K562 (cell line): ENCODE data around the gene KCNK1. TPM values are rescaled to one million over a fixed set of nuclear protein-coding genes. Genes with fewer than 3 reads are reported as not detected.
A peak's percentile ranks its signal among the peaks of the same experiment; 100 is the strongest.

ENCODE experiments used
- ARID1B ChIP-seq: fragments of 450-650 bp; IDR thresholded peaks from 2 replicates; pipeline ENCODE4 v1.6.1; 2016; ENCODE audit warnings: antibody characterized with exemption, mild to moderate bottlenecking, inconsistent platforms
- CC2D1A ChIP-seq: fragments of 450-650 bp; IDR thresholded peaks from 2 replicates; pipeline ENCODE4 v1.6.1; 2017; ENCODE audit warnings: mild to moderate bottlenecking
- CEBPB ChIP-seq: fragments of 450-650 bp; IDR thresholded peaks from 2 replicates; pipeline ENCODE4 v1.6.1; 2016; ENCODE audit warnings: missing genetic modification characterization, missing compliant biosample characterization
- CHD4 ChIP-seq: fragments of 200-600 bp; sonication (generic); IDR thresholded peaks from 3 replicates; pipeline ENCODE4 v1.6.1; 2012; ENCODE audit warnings: low read depth, mild to moderate bottlenecking, mixed read lengths, low read length, inconsistent platforms; ENCODE audit not compliant: insufficient read depth, insufficient replicate concordance, poor library complexity, severe bottlenecking
- FOXA1 ChIP-seq: fragments of 450-650 bp; IDR thresholded peaks from 2 replicates; pipeline ENCODE4 v1.6.1; 2016; ENCODE audit warnings: mild to moderate bottlenecking, borderline replicate concordance
- HCFC1 ChIP-seq: IDR thresholded peaks from 2 replicates; pipeline ENCODE4 v1.6.1; 2012; ENCODE audit warnings: low read depth, low read length, improper control_type of control experiment
- HDAC1 ChIP-seq, 2 experiments: fragments of 450-650 bp; IDR thresholded peaks; 2 replicates each; pipeline ENCODE4 v1.6.1; 2016 to 2017; ENCODE audit warnings: inconsistent platforms in 1 of 2, mild to moderate bottlenecking in 1 of 2, moderate library complexity in 1 of 2
- HDAC2 ChIP-seq: fragments of 450-650 bp; IDR thresholded peaks from 2 replicates; pipeline ENCODE4 v1.6.1; 2016; ENCODE audit warnings: mild to moderate bottlenecking
- HEY1 ChIP-seq: fragments of 250-450 bp; sonication (Bioruptor Pico); IDR thresholded peaks from 2 replicates; pipeline ENCODE4 v1.5.0; 2020; ENCODE audit warnings: mild to moderate bottlenecking, moderate library complexity, borderline replicate concordance
- HMG20B ChIP-seq: fragments of 250-450 bp; sonication (Bioruptor Pico); IDR thresholded peaks from 2 replicates; pipeline ENCODE4 v1.5.0; 2021; ENCODE audit warnings: mild to moderate bottlenecking
- NR4A1 ChIP-seq, 2 experiments: fragments of 250-450 bp in 1 of 2; fragments of 450-650 bp in 1 of 2; sonication (Bioruptor Pico) in 1 of 2; IDR thresholded peaks; 2 replicates each; pipeline versions ENCODE4 v1.4.0 to v1.6.1; 2016 to 2020; ENCODE audit warnings: mild to moderate bottlenecking in 2 of 2, missing compliant biosample characterization in 1 of 2, missing genetic modification characterization in 1 of 2, moderate library complexity in 1 of 2
- PHB ChIP-seq: fragments of 250-450 bp; sonication (Bioruptor Pico); IDR thresholded peaks from 2 replicates; pipeline ENCODE4 v1.5.0; 2021
- PRMT5 ChIP-seq: sonication (generic); formaldehyde crosslinking; IDR thresholded peaks from 2 replicates; pipeline ENCODE4 v1.5.0; 2020; ENCODE audit warnings: missing genetic modification reagents
- RAD51 ChIP-seq: fragments of 450-650 bp; IDR thresholded peaks from 2 replicates; pipeline ENCODE4 v1.7.1; 2016; ENCODE audit warnings: low read depth, mild to moderate bottlenecking, borderline replicate concordance
- SMARCE1 ChIP-seq: fragments of 450-650 bp; IDR thresholded peaks from 2 replicates; pipeline ENCODE4 v1.7.1; 2016; ENCODE audit warnings: mild to moderate bottlenecking
- TCF7 ChIP-seq: sonication (generic); IDR thresholded peaks from 2 replicates; pipeline ENCODE4 v1.6.1; 2016; ENCODE audit warnings: antibody characterized with exemption, borderline replicate concordance
- ZC3H4 ChIP-seq: sonication (generic); formaldehyde crosslinking; IDR thresholded peaks from 2 replicates; pipeline ENCODE4 v1.9.0; 2021; ENCODE audit warnings: missing genetic modification reagents, borderline replicate concordance
- ZNF133 ChIP-seq: fragments of 250-450 bp; sonication (Bioruptor Pico); IDR thresholded peaks from 2 replicates; pipeline ENCODE4 v1.4.0; 2020; ENCODE audit warnings: mild to moderate bottlenecking
- ZNF384 ChIP-seq: IDR thresholded peaks from 2 replicates; pipeline ENCODE4 v1.6.1; 2012; ENCODE audit warnings: low read depth, low read length, improper control_type of control experiment
- ZNF445 ChIP-seq: fragments of 250-450 bp; sonication (Bioruptor Pico); IDR thresholded peaks from 2 replicates; pipeline ENCODE4 v1.4.0; 2020; ENCODE audit warnings: low read depth, mild to moderate bottlenecking, moderate library complexity
- polyA plus RNA-seq, 8 experiments: library from polyadenylated mRNA; depleted of rRNA in 4 of 8; stranded (reverse) in 5 of 8; unstranded in 3 of 8; fragments of >200 nt; fragmentation: Nextera tagmentation in 2 of 8; fragmentation: Illumina TruSeq in 1 of 8; extraction: Ambion mirVana in 2 of 8; extraction: Trizol in 1 of 8; gene quantifications; 2 replicates each; pipeline versions ENCODE4 v1.2.1 to v1.2.3, GENCODE V29; 2011 to 2014; ENCODE audit warnings: inconsistent platforms in 1 of 8, missing spikeins in 1 of 8
- total RNA-seq, 7 experiments: library from RNA; depleted of rRNA in 6 of 7; stranded (reverse); fragments of >200 nt in 6 of 7; fragmentation: Illumina TruSeq in 2 of 7; extraction: Trizol in 2 of 7; gene quantifications; 2 replicates each; pipeline versions ENCODE4 v1.2.1 to v1.2.3, GENCODE V29; 2011 to 2021; ENCODE audit warnings: low replicate concordance in 1 of 7
- TF ChIP-seq, protein P1 (sequence below), 2 experiments: fragments of 450-650 bp; IDR thresholded peaks; 2 replicates each; pipeline ENCODE4 v1.6.1; 2018; ENCODE audit warnings: mild to moderate bottlenecking in 2 of 2, low read depth in 1 of 2; ENCODE audit not compliant: partially characterized antibody in 2 of 2
- TF ChIP-seq, protein P2 (sequence below): fragments of 450-650 bp; formaldehyde crosslinking; IDR thresholded peaks from 2 replicates; pipeline ENCODE4 v1.4.0; 2022; ENCODE audit warnings: missing genetic modification characterization
- TF ChIP-seq, protein P3 (sequence below): sonication (generic); formaldehyde crosslinking; IDR thresholded peaks from 2 replicates; pipeline ENCODE4 v1.8.1; 2022; ENCODE audit warnings: missing genetic modification reagents

The KCNK1 gene
- total and polyA plus RNA-seq, 9 of the 15 experiments (the other 6 are each of a cell fraction or from before 2014, with no cell fraction given) = 3.1 to 22.7 (median 6.0) TPM

DNA sequence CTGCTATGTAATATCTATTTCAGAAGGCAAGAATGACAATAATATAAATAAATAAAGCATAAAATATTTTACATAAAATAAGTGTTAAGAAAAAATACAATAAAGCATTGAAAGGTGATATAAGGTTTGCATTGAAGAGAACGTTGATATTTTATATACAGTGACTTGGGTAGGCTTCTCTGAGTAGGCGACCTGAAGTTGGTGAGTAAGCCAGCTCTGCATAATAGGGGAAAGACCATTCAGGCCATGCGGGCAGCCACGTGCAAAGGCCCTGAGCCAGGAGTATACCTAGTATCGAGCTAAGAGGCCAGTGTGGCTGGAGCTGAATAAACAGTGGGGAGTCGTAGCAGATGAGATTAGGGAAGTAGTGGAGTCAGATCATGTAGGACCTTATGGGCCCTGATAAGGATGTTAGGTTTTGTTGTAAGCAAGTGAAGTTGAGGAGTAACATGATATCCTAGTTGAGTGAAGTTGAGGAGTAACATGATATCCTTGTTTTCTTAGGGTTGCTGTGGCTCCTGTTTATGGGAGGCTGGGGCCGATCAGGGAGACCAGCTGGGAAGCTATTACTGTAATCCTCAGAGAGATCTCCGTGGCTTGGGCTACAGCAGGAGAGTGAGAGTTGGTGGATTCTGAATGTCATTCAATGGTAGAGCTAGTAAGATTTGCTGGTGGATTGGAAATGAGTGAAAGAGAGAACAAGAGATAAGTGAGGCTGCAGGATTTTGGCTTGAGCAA lies 22.0 kb downstream of the KCNK1 start (continued):
- TF ChIP-seq, protein P1, sequence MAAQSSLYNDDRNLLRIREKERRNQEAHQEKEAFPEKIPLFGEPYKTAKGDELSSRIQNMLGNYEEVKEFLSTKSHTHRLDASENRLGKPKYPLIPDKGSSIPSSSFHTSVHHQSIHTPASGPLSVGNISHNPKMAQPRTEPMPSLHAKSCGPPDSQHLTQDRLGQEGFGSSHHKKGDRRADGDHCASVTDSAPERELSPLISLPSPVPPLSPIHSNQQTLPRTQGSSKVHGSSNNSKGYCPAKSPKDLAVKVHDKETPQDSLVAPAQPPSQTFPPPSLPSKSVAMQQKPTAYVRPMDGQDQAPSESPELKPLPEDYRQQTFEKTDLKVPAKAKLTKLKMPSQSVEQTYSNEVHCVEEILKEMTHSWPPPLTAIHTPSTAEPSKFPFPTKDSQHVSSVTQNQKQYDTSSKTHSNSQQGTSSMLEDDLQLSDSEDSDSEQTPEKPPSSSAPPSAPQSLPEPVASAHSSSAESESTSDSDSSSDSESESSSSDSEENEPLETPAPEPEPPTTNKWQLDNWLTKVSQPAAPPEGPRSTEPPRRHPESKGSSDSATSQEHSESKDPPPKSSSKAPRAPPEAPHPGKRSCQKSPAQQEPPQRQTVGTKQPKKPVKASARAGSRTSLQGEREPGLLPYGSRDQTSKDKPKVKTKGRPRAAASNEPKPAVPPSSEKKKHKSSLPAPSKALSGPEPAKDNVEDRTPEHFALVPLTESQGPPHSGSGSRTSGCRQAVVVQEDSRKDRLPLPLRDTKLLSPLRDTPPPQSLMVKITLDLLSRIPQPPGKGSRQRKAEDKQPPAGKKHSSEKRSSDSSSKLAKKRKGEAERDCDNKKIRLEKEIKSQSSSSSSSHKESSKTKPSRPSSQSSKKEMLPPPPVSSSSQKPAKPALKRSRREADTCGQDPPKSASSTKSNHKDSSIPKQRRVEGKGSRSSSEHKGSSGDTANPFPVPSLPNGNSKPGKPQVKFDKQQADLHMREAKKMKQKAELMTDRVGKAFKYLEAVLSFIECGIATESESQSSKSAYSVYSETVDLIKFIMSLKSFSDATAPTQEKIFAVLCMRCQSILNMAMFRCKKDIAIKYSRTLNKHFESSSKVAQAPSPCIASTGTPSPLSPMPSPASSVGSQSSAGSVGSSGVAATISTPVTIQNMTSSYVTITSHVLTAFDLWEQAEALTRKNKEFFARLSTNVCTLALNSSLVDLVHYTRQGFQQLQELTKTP (IDR thresholded peaks at IDR 0.05; ENCODE audit: low read depth in 1 of 2, partially characterized antibody in 2 of 2) = peak; percentile 83 to 94
- TF ChIP-seq NR4A1 (CRISPR knock-in tag; IDR thresholded peaks at IDR 0.05) (no peak), NR4A1 (tag; IDR thresholded peaks at IDR 0.05) (peak; percentile 85), ZNF133 (CRISPR knock-in tag) (no peak), ZNF384 (peak; percentile 22; the same call in 1 of the 2 replicates), HDAC1 (IDR thresholded peaks at IDR 0.05) (peak; percentile 78 to 99; a peak in 3 of 4 replicates), HCFC1 (0 out of 2 replicates have a peak, but pooled peaks have one; percentile 20), RAD51 (peak; percentile 61; the same call in 1 of the 2 replicates), HEY1 (CRISPR knock-in tag) (peak; percentile 70; the same call in 1 of the 2 replicates), ZC3H4 (CRISPR knock-in tag) (no peak), CC2D1A (peak; percentile 98), FOXA1 (peak; percentile 94), HDAC2 (peak; percentile 98), SMARCE1 (peak; percentile 99), PRMT5 (no peak), TCF7 (peak; percentile 32; the same call in 1 of the 2 replicates), HMG20B (CRISPR knock-in tag) (no peak), CEBPB (tag) (peak; percentile 88), ZNF445 (CRISPR knock-in tag) (no peak), PHB (CRISPR knock-in tag) (no peak), CHD4 (no peak), ARID1B (peak; percentile 99)
- TF ChIP-seq, protein P2, sequence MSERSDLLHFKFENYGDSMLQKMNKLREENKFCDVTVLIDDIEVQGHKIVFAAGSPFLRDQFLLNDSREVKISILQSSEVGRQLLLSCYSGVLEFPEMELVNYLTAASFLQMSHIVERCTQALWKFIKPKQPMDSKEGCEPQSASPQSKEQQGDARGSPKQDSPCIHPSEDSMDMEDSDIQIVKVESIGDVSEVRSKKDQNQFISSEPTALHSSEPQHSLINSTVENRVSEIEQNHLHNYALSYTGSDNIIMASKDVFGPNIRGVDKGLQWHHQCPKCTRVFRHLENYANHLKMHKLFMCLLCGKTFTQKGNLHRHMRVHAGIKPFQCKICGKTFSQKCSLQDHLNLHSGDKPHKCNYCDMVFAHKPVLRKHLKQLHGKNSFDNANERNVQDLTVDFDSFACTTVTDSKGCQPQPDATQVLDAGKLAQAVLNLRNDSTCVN = no peak
- TF ChIP-seq, protein P3, sequence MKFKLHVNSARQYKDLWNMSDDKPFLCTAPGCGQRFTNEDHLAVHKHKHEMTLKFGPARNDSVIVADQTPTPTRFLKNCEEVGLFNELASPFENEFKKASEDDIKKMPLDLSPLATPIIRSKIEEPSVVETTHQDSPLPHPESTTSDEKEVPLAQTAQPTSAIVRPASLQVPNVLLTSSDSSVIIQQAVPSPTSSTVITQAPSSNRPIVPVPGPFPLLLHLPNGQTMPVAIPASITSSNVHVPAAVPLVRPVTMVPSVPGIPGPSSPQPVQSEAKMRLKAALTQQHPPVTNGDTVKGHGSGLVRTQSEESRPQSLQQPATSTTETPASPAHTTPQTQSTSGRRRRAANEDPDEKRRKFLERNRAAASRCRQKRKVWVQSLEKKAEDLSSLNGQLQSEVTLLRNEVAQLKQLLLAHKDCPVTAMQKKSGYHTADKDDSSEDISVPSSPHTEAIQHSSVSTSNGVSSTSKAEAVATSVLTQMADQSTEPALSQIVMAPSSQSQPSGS (CRISPR knock-in tag) = no peak
